ENCODE data around the gene SMAP2.

The SMAP2 gene

GRCh38 chr1:40431385-40431784, 57.9 kb downstream of the SMAP2 start:
- Histone ChIP-seq H3K4me3 (ENCODE audit: low read length) (no peak overlapping the region), H3K36me3 (ENCODE audit: control insufficient read depth, insufficient read depth, low read length, severe bottlenecking) (no peaks in the 10 kb centered on the region), H3K9me3 (ENCODE audit: control insufficient read depth, low read length) (no peaks in the 10 kb centered on the region), H3K27me3 (replicated peaks; ENCODE audit: control insufficient read depth, insufficient read depth, low read length) (no peaks in the 10 kb centered on the region), H3K4me1 (ENCODE audit: control insufficient read depth, insufficient read depth, low read length) (peaks cover 7% of the 10 kb centered on the region), H3K9ac (ENCODE audit: low read length) (no peak overlapping the region)
- DNase-seq (ENCODE audit: low read depth) = no peak

GRCh38 chr1:40432644-40433390, 59.3 kb downstream of the SMAP2 start:
- peak; percentile 10 for DNase-seq (ENCODE audit: low read depth)
- H3K36me3 ChIP-seq (ENCODE audit: control insufficient read depth, insufficient read depth, low read length, severe bottlenecking) = no peaks in the 10 kb centered on the region

GRCh38 chr1:40435471-40435870, 61.9 kb downstream of the SMAP2 start:
- no peaks in the 10 kb centered on the region for H3K9me3 ChIP-seq (ENCODE audit: control insufficient read depth, low read length)
- no peak for DNase-seq (ENCODE audit: low read depth)
- no peaks in the 10 kb centered on the region for H3K27me3 ChIP-seq (replicated peaks; ENCODE audit: control insufficient read depth, insufficient read depth, low read length)

More at GRCh38 chr1:40432644-40433390, 59.3 kb downstream of the SMAP2 start:
- no peak overlapping the region for H3K4me3 ChIP-seq (ENCODE audit: low read length)
- no peaks in the 10 kb centered on the region for H3K9me3 ChIP-seq (ENCODE audit: control insufficient read depth, low read length)
- H3K9ac ChIP-seq (ENCODE audit: low read length) = no peak overlapping the region
- no peaks in the 10 kb centered on the region for H3K27me3 ChIP-seq (replicated peaks; ENCODE audit: control insufficient read depth, insufficient read depth, low read length)
- peaks cover 7% of the 10 kb centered on the region for H3K4me1 ChIP-seq (ENCODE audit: control insufficient read depth, insufficient read depth, low read length)

GRCh38 chr1:40435876-40436275, 62.3 kb downstream of the SMAP2 start:
- no peaks in the 10 kb centered on the region for H3K36me3 ChIP-seq (ENCODE audit: control insufficient read depth, insufficient read depth, low read length, severe bottlenecking)
- no peak overlapping the region for H3K4me3 ChIP-seq (ENCODE audit: low read length)
- no peak for DNase-seq (ENCODE audit: low read depth)
- H3K9me3 ChIP-seq (ENCODE audit: control insufficient read depth, low read length) = no peaks in the 10 kb centered on the region
- peaks cover 7% of the 10 kb centered on the region for H3K4me1 ChIP-seq (ENCODE audit: control insufficient read depth, insufficient read depth, low read length)
- no peak overlapping the region for H3K9ac ChIP-seq (ENCODE audit: low read length)
- no peaks in the 10 kb centered on the region for H3K27me3 ChIP-seq (replicated peaks; ENCODE audit: control insufficient read depth, insufficient read depth, low read length)

More at GRCh38 chr1:40435471-40435870, 61.9 kb downstream of the SMAP2 start:
- Histone ChIP-seq H3K36me3 (ENCODE audit: control insufficient read depth, insufficient read depth, low read length, severe bottlenecking) (no peaks in the 10 kb centered on the region), H3K4me3 (ENCODE audit: low read length) (no peak overlapping the region), H3K9ac (ENCODE audit: low read length) (no peak overlapping the region), H3K4me1 (ENCODE audit: control insufficient read depth, insufficient read depth, low read length) (peaks cover 7% of the 10 kb centered on the region)

- peak; percentile 69 for DNase-seq (ENCODE audit: low read depth)
- H3K4me3 ChIP-seq (ENCODE audit: low read length) = no peak overlapping the region
- no peaks in the 10 kb centered on the region for H3K9me3 ChIP-seq (ENCODE audit: control insufficient read depth, low read length)
- peaks cover 3% of the 10 kb centered on the region for H3K4me1 ChIP-seq (ENCODE audit: control insufficient read depth, insufficient read depth, low read length)
- no peak overlapping the region for H3K9ac ChIP-seq (ENCODE audit: low read length)
- no peaks in the 10 kb centered on the region for H3K27me3 ChIP-seq (replicated peaks; ENCODE audit: control insufficient read depth, insufficient read depth, low read length)
- H3K36me3 ChIP-seq (ENCODE audit: control insufficient read depth, insufficient read depth, low read length, severe bottlenecking) = no peaks in the 10 kb centered on the region
Observed at GRCh38 chr1:40438391-40439015, 65.0 kb downstream of the SMAP2 start.

- no peak for DNase-seq (ENCODE audit: low read depth)
- Histone ChIP-seq H3K27me3 (replicated peaks; ENCODE audit: control insufficient read depth, insufficient read depth, low read length) (no peaks in the 10 kb centered on the region), H3K4me3 (ENCODE audit: low read length) (no peak overlapping the region), H3K9me3 (ENCODE audit: control insufficient read depth, low read length) (no peaks in the 10 kb centered on the region), H3K36me3 (ENCODE audit: control insufficient read depth, insufficient read depth, low read length, severe bottlenecking) (no peaks in the 10 kb centered on the region), H3K9ac (ENCODE audit: low read length) (no peak overlapping the region), H3K4me1 (ENCODE audit: control insufficient read depth, insufficient read depth, low read length) (no peaks in the 10 kb centered on the region)
Observed at GRCh38 chr1:40439247-40439646, 65.7 kb downstream of the SMAP2 start.

- Histone ChIP-seq H3K9me3 (ENCODE audit: control insufficient read depth, low read length) (peaks cover 14% of the 10 kb centered on the region), H3K4me1 (ENCODE audit: control insufficient read depth, insufficient read depth, low read length) (peaks cover 9% of the 10 kb centered on the region), H3K36me3 (ENCODE audit: control insufficient read depth, insufficient read depth, low read length, severe bottlenecking) (peaks cover 2% of the 10 kb centered on the region), H3K4me3 (ENCODE audit: low read length) (peak within 1 kb of the TSS; percentile 89), H3K27me3 (replicated peaks; ENCODE audit: control insufficient read depth, insufficient read depth, low read length) (no peaks in the 10 kb centered on the region), H3K9ac (ENCODE audit: low read length) (peak within 1 kb of the TSS; percentile 90)
- peak; percentile 98 for DNase-seq (ENCODE audit: low read depth)
Observed at GRCh38 chr1:40449684-40450494, 76.4 kb downstream of the SMAP2 start, which contains the start of gene ZFP69B. TSS of gene ZFP69B (plus strand) at chr1:40450476. CDS start at chr1:40450962, 486 bp downstream.

GRCh38 chr1:40450495-40451237, 77.1 kb downstream of the SMAP2 start:
- Histone ChIP-seq H3K4me3 (ENCODE audit: low read length) (peak overlapping the region; percentile 89), H3K9ac (ENCODE audit: low read length) (peak overlapping the region; percentile 90), H3K4me1 (ENCODE audit: control insufficient read depth, insufficient read depth, low read length) (peaks cover 9% of the 10 kb centered on the region), H3K36me3 (ENCODE audit: control insufficient read depth, insufficient read depth, low read length, severe bottlenecking) (peaks cover 2% of the 10 kb centered on the region), H3K9me3 (ENCODE audit: control insufficient read depth, low read length) (peaks cover 20% of the 10 kb centered on the region), H3K27me3 (replicated peaks; ENCODE audit: control insufficient read depth, insufficient read depth, low read length) (no peaks in the 10 kb centered on the region)
- peak; percentile 48 for DNase-seq (ENCODE audit: low read depth)

GRCh38 chr1:40451238-40451585, 77.7 kb downstream of the SMAP2 start:
- Histone ChIP-seq H3K4me1 (ENCODE audit: control insufficient read depth, insufficient read depth, low read length) (peaks cover 9% of the 10 kb centered on the region), H3K9ac (ENCODE audit: low read length) (no peak overlapping the region), H3K36me3 (ENCODE audit: control insufficient read depth, insufficient read depth, low read length, severe bottlenecking) (peaks cover 3% of the 10 kb centered on the region), H3K4me3 (ENCODE audit: low read length) (peak overlapping the region; percentile 89), H3K9me3 (ENCODE audit: control insufficient read depth, low read length) (peaks cover 23% of the 10 kb centered on the region), H3K27me3 (replicated peaks; ENCODE audit: control insufficient read depth, insufficient read depth, low read length) (no peaks in the 10 kb centered on the region)
- DNase-seq (ENCODE audit: low read depth) = no peak

GRCh38 chr1:40454873-40455272, 81.3 kb downstream of the SMAP2 start:
- DNase-seq (ENCODE audit: low read depth) = no peak
- Histone ChIP-seq H3K27me3 (replicated peaks; ENCODE audit: control insufficient read depth, insufficient read depth, low read length) (no peaks in the 10 kb centered on the region), H3K36me3 (ENCODE audit: control insufficient read depth, insufficient read depth, low read length, severe bottlenecking) (peaks cover 37% of the 10 kb centered on the region), H3K4me3 (ENCODE audit: low read length) (peak overlapping the region; percentile 1), H3K4me1 (ENCODE audit: control insufficient read depth, insufficient read depth, low read length) (peaks cover 6% of the 10 kb centered on the region), H3K9me3 (ENCODE audit: control insufficient read depth, low read length) (peaks cover 59% of the 10 kb centered on the region), H3K9ac (ENCODE audit: low read length) (no peak overlapping the region)

Measured in adipocyte (in vitro differentiated cells).